ENCODE data around the gene CELA2B. TPM values are rescaled to one million over a fixed set of nuclear protein-coding genes. Genes with fewer than 3 reads are reported as not detected.

Gene CELA2B
- total and polyA plus RNA-seq, 9 of the 15 experiments (the other 6 are each of a cell fraction or from before 2014, with no cell fraction given): 0.25 to 2.1 (median 0.38) TPM; not detected in 5

GRCh38 chr1:15524283-15525049, 48.6 kb downstream of the CELA2B start (continued):
- peak; percentile 40; the same call in 1 of the 2 replicates for TF ChIP-seq TFAP4 (CRISPR knock-in tag; IDR thresholded peaks at IDR 0.05; ENCODE audit: borderline replicate concordance)
- TF ChIP-seq MCM3 (IDR thresholded peaks at IDR 0.05): no peak
- peak; percentile 88 for TF ChIP-seq VEZF1 (CRISPR knock-in tag; IDR thresholded peaks at IDR 0.05)
- no peak for TF ChIP-seq E2F5 (CRISPR knock-in tag; IDR thresholded peaks at IDR 0.05)
- no peak for TF ChIP-seq ZNF239 (CRISPR knock-in tag; IDR thresholded peaks at IDR 0.05)
- peak; percentile 83; the same call in 1 of the 2 replicates for TF ChIP-seq NCOA1 (IDR thresholded peaks at IDR 0.05; ENCODE audit: low read depth)
- TF ChIP-seq RBM39 (optimal IDR thresholded peaks at IDR 0.05; ENCODE audit: low read depth, low read length): no peak
- no peak for TF ChIP-seq FOXA3 (CRISPR knock-in tag; conservative IDR thresholded peaks at IDR 0.05 in 1 of 2, IDR thresholded peaks at IDR 0.05 in 1 of 2)
- TF ChIP-seq FOSL1 (tag; conservative IDR thresholded peaks at IDR 0.05): peak; percentile 51
- no peak for TF ChIP-seq XRCC3 (IDR thresholded peaks at IDR 0.05)
- no peak for TF ChIP-seq ZBTB33 (CRISPR knock-in tag; IDR thresholded peaks at IDR 0.05)
- TF ChIP-seq EHMT2 (IDR thresholded peaks at IDR 0.05): no peak
- TF ChIP-seq ZBTB11 (CRISPR knock-in tag; IDR thresholded peaks at IDR 0.05): no peak; a peak in 1 of 6 replicates
- TF ChIP-seq RBM17 (IDR thresholded peaks at IDR 0.05; ENCODE audit: borderline replicate concordance, low read depth, low read length): no peak
- TF ChIP-seq MTA2 (IDR thresholded peaks at IDR 0.05; ENCODE audit: low read depth): no peak
- TF ChIP-seq ZNF79 (CRISPR knock-in tag; IDR thresholded peaks at IDR 0.05; ENCODE audit: low read depth): no peak
- TF ChIP-seq CREM (IDR thresholded peaks at IDR 0.05; ENCODE audit: low read depth): peak; percentile 90
- TF ChIP-seq EZH2 (IDR thresholded peaks at IDR 0.05; ENCODE audit: borderline replicate concordance, low read depth, low read length): no peak
- TF ChIP-seq ADNP (tag; IDR thresholded peaks at IDR 0.05): no peak
